ENCODE measurements around the gene DAB2.

Gene DAB2

GRCh38 chr5:39440958-39441624 is 16.3 kb upstream of the DAB2 start:
- ChIA-PET POLR2A (interaction anchor here (1.1 kb wide), 1 partner anchor 16 kb away, joined by 3 read pairs; the partner anchor contains the start of gene DAB2), CTCF (interaction anchor here (0.5 to 1.2 kb wide), 4 partner anchors 16 to 1707 kb away, joined by 3 to 5 read pairs (median 4); partner anchors contain the start of gene DAB2)
- no peaks in the 10 kb centered on the region for H3K36me3 ChIP-seq (ENCODE audit: control insufficient read depth in 2 of 2, insufficient read depth in 1 of 2, low read length in 2 of 2)
- no peak overlapping the region for H3K4me3 ChIP-seq (ENCODE audit: low read depth, low read length)
- no peaks in the 10 kb centered on the region for H3K4me1 ChIP-seq (ENCODE audit: control insufficient read depth, insufficient read depth, low read length)
- no peaks in the 10 kb centered on the region for H3K9me3 ChIP-seq (ENCODE audit: control insufficient read depth, insufficient read depth, low read depth, low read length)
- H3K27ac ChIP-seq (ENCODE audit: extremely low read depth, low read depth, low read length) = no peak overlapping the region
- no peak for TF ChIP-seq KLF1 (tag by site-specific recombination; IDR thresholded peaks at IDR 0.05)
- TF ChIP-seq ZNF223 (tag by site-specific recombination; IDR thresholded peaks at IDR 0.05) = no peak
- TF ChIP-seq GLI2 (tag by site-specific recombination; IDR thresholded peaks at IDR 0.05; ENCODE audit: borderline replicate concordance, low read depth) = no peak
- TF ChIP-seq ZNF548 (tag by site-specific recombination; IDR thresholded peaks at IDR 0.05) = no peak
- no peak for TF ChIP-seq PRDM4 (tag by site-specific recombination; IDR thresholded peaks at IDR 0.05)
- no peak for TF ChIP-seq ZSCAN18 (tag by site-specific recombination; IDR thresholded peaks at IDR 0.05)
- TF ChIP-seq ZNF501 (tag by site-specific recombination; IDR thresholded peaks at IDR 0.05) = no peak
- TF ChIP-seq ZNF610 (tag by site-specific recombination; IDR thresholded peaks at IDR 0.05; ENCODE audit: borderline replicate concordance) = no peak
- no peak for TF ChIP-seq ZNF677 (tag by site-specific recombination; IDR thresholded peaks at IDR 0.05)

GRCh38 chr5:39440192-39440957 is 15.6 kb upstream of the DAB2 start:
- Histone ChIP-seq H3K4me3 (ENCODE audit: low read depth, low read length) (no peak overlapping the region), H3K27ac (ENCODE audit: extremely low read depth, low read depth, low read length) (no peak overlapping the region), H3K4me1 (ENCODE audit: control insufficient read depth, insufficient read depth, low read length) (no peaks in the 10 kb centered on the region), H3K36me3 (ENCODE audit: control insufficient read depth in 2 of 2, insufficient read depth in 1 of 2, low read length in 2 of 2) (no peaks in the 10 kb centered on the region), H3K9me3 (ENCODE audit: control insufficient read depth, insufficient read depth, low read depth, low read length) (no peaks in the 10 kb centered on the region)
- ChIA-PET POLR2A (no interaction called here), CTCF (interaction anchor here (0.5 to 0.6 kb wide), 2 partner anchors 11 to 1706 kb away, joined by 3 to 5 read pairs; no protein-coding TSS in a partner anchor)
- TF ChIP-seq MZF1 (tag by site-specific recombination; IDR thresholded peaks at IDR 0.05; ENCODE audit: borderline replicate concordance) (no peak), ZNF202 (tag by site-specific recombination; IDR thresholded peaks at IDR 0.05; ENCODE audit: borderline replicate concordance) (no peak)

- H3K4me3 ChIP-seq (ENCODE audit: low read depth, low read length) = no peak overlapping the region
- CTCF ChIA-PET = interaction anchor here (0.6 kb wide), 1 partner anchor 12 kb away, joined by 3 read pairs; no protein-coding TSS in a partner anchor
- no peak overlapping the region for H3K27ac ChIP-seq (ENCODE audit: extremely low read depth, low read depth, low read length)
- no peaks in the 10 kb centered on the region for H3K36me3 ChIP-seq (ENCODE audit: control insufficient read depth in 2 of 2, insufficient read depth in 1 of 2, low read length in 2 of 2)
- H3K9me3 ChIP-seq (ENCODE audit: control insufficient read depth, insufficient read depth, low read depth, low read length) = no peaks in the 10 kb centered on the region
- POLR2A ChIA-PET = no interaction called here
- no peaks in the 10 kb centered on the region for H3K4me1 ChIP-seq (ENCODE audit: control insufficient read depth, insufficient read depth, low read length)
- TF ChIP-seq ZNF555 (tag by site-specific recombination; conservative IDR thresholded peaks at IDR 0.05) (no peak), ZNF530 (tag by site-specific recombination; IDR thresholded peaks at IDR 0.05; ENCODE audit: low read depth) (no peak), ZNF830 (tag by site-specific recombination; IDR thresholded peaks at IDR 0.05; ENCODE audit: low read depth) (no peak), ZEB2 (tag by site-specific recombination; IDR thresholded peaks at IDR 0.05) (no peak), KLF10 (tag by site-specific recombination; IDR thresholded peaks at IDR 0.05) (no peak), ZNF248 (tag by site-specific recombination; IDR thresholded peaks at IDR 0.05) (no peak), KLF7 (tag by site-specific recombination; IDR thresholded peaks at IDR 0.05; ENCODE audit: borderline replicate concordance) (no peak), ZNF214 (tag by site-specific recombination; IDR thresholded peaks at IDR 0.05; ENCODE audit: borderline replicate concordance) (no peak), ZNF391 (tag by site-specific recombination; IDR thresholded peaks at IDR 0.05; ENCODE audit: borderline replicate concordance, low read depth) (no peak), SCRT2 (tag by site-specific recombination; IDR thresholded peaks at IDR 0.05) (no peak), ZNF280D (tag by site-specific recombination; IDR thresholded peaks at IDR 0.05) (no peak)
Observed at GRCh38 chr5:39439582-39440162, 14.9 kb upstream of the DAB2 start.

Data from HEK293 (cell line).